K562 (cell line): ENCODE results near the gene ADM. TPM values are rescaled to one million over a fixed set of nuclear protein-coding genes. Genes with fewer than 3 reads are reported as not detected.

ENCODE experiments used
- FOXO4 ChIP-seq: fragments of 450-650 bp; formaldehyde crosslinking; IDR thresholded peaks from 2 replicates; pipeline ENCODE4 v1.4.0; 2020; ENCODE audit warnings: mild to moderate bottlenecking, moderate library complexity
- POLR2G ChIP-seq: fragments of 200-400 bp; formaldehyde crosslinking; IDR thresholded peaks from 2 replicates; pipeline ENCODE4 v1.6.1; 2017; ENCODE audit warnings: low read depth, mild to moderate bottlenecking, antibody characterized with exemption, low read length, moderate library complexity
- SIN3B ChIP-seq: fragments of 450-650 bp; IDR thresholded peaks from 2 replicates; pipeline ENCODE4 v1.6.1; 2017; ENCODE audit warnings: low read depth, mild to moderate bottlenecking, moderate library complexity
- polyA plus RNA-seq, 8 experiments: library from polyadenylated mRNA; depleted of rRNA in 4 of 8; stranded (reverse) in 5 of 8; unstranded in 3 of 8; fragments of >200 nt; fragmentation: Nextera tagmentation in 2 of 8; fragmentation: Illumina TruSeq in 1 of 8; extraction: Ambion mirVana in 2 of 8; extraction: Trizol in 1 of 8; gene quantifications; 2 replicates each; pipeline versions ENCODE4 v1.2.1 to v1.2.3, GENCODE V29; 2011 to 2014; ENCODE audit warnings: inconsistent platforms in 1 of 8, missing spikeins in 1 of 8
- small RNA-seq: library from RNA; depleted of rRNA; stranded (forward); fragments of <200 nt; gene quantifications from one replicate; pipeline ENCODE3, GENCODE V24; 2014
- total RNA-seq, 7 experiments: library from RNA; depleted of rRNA in 6 of 7; stranded (reverse); fragments of >200 nt in 6 of 7; fragmentation: Illumina TruSeq in 2 of 7; extraction: Trizol in 2 of 7; gene quantifications; 2 replicates each; pipeline versions ENCODE4 v1.2.1 to v1.2.3, GENCODE V29; 2011 to 2021; ENCODE audit warnings: low replicate concordance in 1 of 7

Gene ADM
- total and polyA plus RNA-seq, 9 of the 15 experiments (the other 6 are each of a cell fraction or from before 2014, with no cell fraction given): 0.23 to 0.49 (median 0.32) TPM; not detected in 6

GRCh38 chr11:10356161-10356560 is 51.3 kb downstream of the ADM start (continued):
- TF ChIP-seq SIN3B: no peak
- TF ChIP-seq FOXO4 (CRISPR knock-in tag): no peak
- TF ChIP-seq POLR2G: no peak

Small RNA genes within 50 kb of the gene (small RNA-seq; reads per million reads assigned to genes)
- not detected for gene AC080023.2

Other genes starting within 250 kb of the ADM start
- 3.8 and 7.0 TPM in 2 replicates for gene SBF2, start 10.9 kb upstream of the ADM start, total RNA-seq (2014; rRNA removed)
- 5.1 and 6.4 TPM in 2 replicates for gene SBF2, start 10.9 kb upstream of the ADM start, total RNA-seq (2014; rRNA removed; fragmentation: Illumina TruSeq; extraction: Trizol)
- gene SBF2, start 10.9 kb upstream of the ADM start, total RNA-seq (2015; rRNA removed; fragmentation: Illumina TruSeq; extraction: Trizol): 5.4 and 5.9 TPM in 2 replicates
- gene SBF2, start 10.9 kb upstream of the ADM start, total RNA-seq (2021): 5.0 and 5.6 TPM in 2 replicates
- 6.0 and 9.5 TPM in 2 replicates for gene SBF2, start 10.9 kb upstream of the ADM start, polyA plus RNA-seq (2011; rRNA removed)
- gene SBF2, start 10.9 kb upstream of the ADM start, polyA plus RNA-seq (2014; fragmentation: Illumina TruSeq; extraction: Trizol): 3.9 and 5.3 TPM in 2 replicates
- 1 to 10 TPM in 1 of 2 experiments, under 1 TPM in 1; 0.80 to 2.2 TPM for gene SBF2, start 10.9 kb upstream of the ADM start, polyA plus RNA-seq (2014; fragmentation: Nextera tagmentation; extraction: Ambion mirVana)
- 2.7 and 3.4 TPM in 2 replicates for gene SBF2, start 10.9 kb upstream of the ADM start, polyA plus RNA-seq (2014; rRNA removed)
- 11.2 and 14.2 TPM in 2 replicates for gene AMPD3, start 150.2 kb downstream of the ADM start, total RNA-seq (2014; rRNA removed)
- 7.1 and 7.8 TPM in 2 replicates for gene AMPD3, start 150.2 kb downstream of the ADM start, total RNA-seq (2014; rRNA removed; fragmentation: Illumina TruSeq; extraction: Trizol)
- gene AMPD3, start 150.2 kb downstream of the ADM start, total RNA-seq (2015; rRNA removed; fragmentation: Illumina TruSeq; extraction: Trizol): 6.1 and 7.2 TPM in 2 replicates
- 17.3 and 17.9 TPM in 2 replicates for gene AMPD3, start 150.2 kb downstream of the ADM start, total RNA-seq (2021)
- gene AMPD3, start 150.2 kb downstream of the ADM start, polyA plus RNA-seq (2011; rRNA removed): 22.2 and 23.6 TPM in 2 replicates
- gene AMPD3, start 150.2 kb downstream of the ADM start, polyA plus RNA-seq (2014; fragmentation: Illumina TruSeq; extraction: Trizol): 15.3 and 19.7 TPM in 2 replicates
- gene AMPD3, start 150.2 kb downstream of the ADM start, polyA plus RNA-seq (2014; fragmentation: Nextera tagmentation; extraction: Ambion mirVana): 1 to 10 TPM; 4.4 to 6.0 TPM
- gene AMPD3, start 150.2 kb downstream of the ADM start, polyA plus RNA-seq (2014; rRNA removed): 12.8 and 13.4 TPM in 2 replicates
- 9.5 and 9.7 TPM in 2 replicates for gene RNF141, start 236.1 kb downstream of the ADM start, total RNA-seq (2014; rRNA removed)
- gene RNF141, start 236.1 kb downstream of the ADM start, total RNA-seq (2014; rRNA removed; fragmentation: Illumina TruSeq; extraction: Trizol): 20.7 and 26.1 TPM in 2 replicates
- gene RNF141, start 236.1 kb downstream of the ADM start, total RNA-seq (2015; rRNA removed; fragmentation: Illumina TruSeq; extraction: Trizol): 13.8 and 16.0 TPM in 2 replicates
- 18.9 and 20.6 TPM in 2 replicates for gene RNF141, start 236.1 kb downstream of the ADM start, total RNA-seq (2021)
- 23.3 and 27.9 TPM in 2 replicates for gene RNF141, start 236.1 kb downstream of the ADM start, polyA plus RNA-seq (2011; rRNA removed)
- gene RNF141, start 236.1 kb downstream of the ADM start, polyA plus RNA-seq (2014; fragmentation: Illumina TruSeq; extraction: Trizol): 13.1 and 14.6 TPM in 2 replicates
- 10 to 100 TPM; 44.6 to 51.9 TPM for gene RNF141, start 236.1 kb downstream of the ADM start, polyA plus RNA-seq (2014; fragmentation: Nextera tagmentation; extraction: Ambion mirVana)
- 15.4 and 16.6 TPM in 2 replicates for gene RNF141, start 236.1 kb downstream of the ADM start, polyA plus RNA-seq (2014; rRNA removed)